COR-L47 (cell line): ENCODE data around the gene HACD4.
"Not testable (repeated sequence)": the region's sequence is repeated elsewhere in the genome, so short reads cannot be mapped to it uniquely, and the experiment has no call there.

Experiments
- DNase-seq: peaks from one replicate; lab custom pipeline; 2025; lab: John Stamatoyannopoulos, UW

HACD4 gene

DNA sequence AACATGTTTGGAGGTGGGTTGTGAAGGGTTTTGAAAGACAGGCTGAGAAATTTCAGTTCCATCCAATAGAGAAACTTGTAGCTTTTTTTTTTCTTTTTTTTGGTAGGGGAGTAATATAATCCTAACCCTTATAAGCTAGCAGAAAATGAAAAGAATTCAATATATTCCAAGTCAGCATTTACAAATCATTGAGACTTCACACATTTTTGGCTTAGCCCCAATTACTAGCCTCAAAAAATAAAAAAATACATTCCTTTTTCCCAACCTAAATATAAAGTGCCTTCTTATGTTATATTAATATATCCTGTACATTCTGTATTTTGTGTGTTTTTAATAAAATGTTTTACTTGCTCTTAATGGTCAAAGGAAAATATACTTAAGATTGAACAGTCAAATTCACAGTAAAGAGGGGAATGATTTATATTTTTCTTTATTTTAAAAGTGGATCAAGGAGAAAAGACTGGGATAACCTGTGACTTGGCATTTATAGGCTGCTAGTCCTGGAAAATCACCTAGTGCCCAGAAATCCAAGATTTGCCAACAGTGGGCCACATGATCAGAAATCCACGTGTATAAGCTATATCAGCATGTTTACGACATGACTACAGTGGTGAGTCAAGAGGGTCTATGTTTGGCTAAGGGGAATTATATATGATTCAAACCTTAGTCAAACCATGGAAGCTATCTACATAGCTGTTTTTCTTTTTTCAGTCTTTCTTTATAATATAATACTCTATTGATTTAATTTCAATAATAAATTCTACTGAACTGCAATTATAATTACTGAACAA is 14.5 kb downstream of the HACD4 start:
- no peak for DNase-seq

DNA sequence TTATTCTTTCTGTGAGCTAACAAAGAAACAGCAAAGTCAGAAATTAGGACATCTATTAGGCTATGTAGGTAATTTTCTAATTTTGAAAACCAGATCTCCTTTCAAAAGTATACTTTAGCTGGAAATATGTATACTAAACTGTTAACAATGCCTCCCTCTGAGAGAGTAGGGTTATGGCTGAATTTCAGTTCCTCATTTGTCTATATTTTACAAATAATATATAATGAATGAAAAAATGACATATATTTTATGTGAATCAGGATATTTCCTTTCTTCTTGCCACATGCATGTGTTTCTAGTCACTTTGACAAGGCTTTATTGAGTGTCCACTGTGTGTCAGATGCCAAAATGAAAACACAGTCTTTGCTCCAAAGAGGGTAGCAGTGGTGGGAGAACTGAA is 15.4 kb downstream of the HACD4 start:
- DNase-seq, result no peak

DNA sequence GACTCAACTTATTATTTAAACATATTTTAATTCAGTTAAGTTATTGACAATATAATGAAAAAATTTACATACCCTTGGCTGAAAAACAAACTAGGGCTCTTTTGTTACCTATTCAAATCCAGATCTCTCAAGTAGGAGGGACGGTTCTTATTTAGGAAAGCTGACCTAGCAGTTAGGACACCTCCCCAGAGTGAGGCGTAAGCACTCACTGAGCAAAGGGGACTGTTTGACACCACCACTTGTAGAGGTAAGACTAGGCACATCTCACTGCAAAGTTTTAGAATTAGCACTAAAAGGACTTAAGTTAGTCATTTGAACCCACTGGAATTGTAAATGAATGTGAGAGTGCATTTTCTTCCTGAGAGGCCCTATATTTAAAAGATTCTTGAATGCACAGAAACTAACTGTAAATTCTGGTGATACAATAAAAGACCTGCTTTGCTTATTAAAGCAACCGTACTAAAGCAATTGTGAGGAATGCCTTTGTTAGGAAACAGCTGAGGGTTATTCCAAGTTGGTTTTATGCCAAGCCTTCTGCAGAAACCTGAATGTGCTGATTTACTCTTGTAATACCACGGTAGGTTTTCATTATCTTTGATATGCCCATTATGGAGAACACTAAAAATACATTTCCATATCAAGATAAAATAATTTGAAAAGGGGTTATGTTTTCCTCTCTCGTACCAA is 16.2 kb downstream of the HACD4 start:
- no peak for DNase-seq

DNA sequence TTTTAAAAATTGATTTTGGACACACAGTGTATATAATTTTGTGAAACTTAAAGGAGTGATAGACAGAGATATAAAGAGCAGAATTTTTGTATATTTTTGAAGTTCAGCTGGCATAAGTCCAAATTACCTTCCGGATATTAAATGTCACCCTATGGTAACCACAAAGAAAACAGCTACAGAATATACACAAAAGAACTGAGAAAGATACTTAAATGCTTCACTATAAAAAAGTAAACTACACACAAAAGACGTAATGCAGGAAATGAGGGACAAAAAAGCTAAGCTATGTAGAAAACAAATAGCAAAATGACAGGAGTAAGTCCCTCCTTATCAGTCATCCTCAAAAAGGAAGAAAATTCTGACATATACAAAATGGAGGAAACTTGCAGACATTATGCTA is 29.4 kb downstream of the HACD4 start:
- no peak for DNase-seq

DNA sequence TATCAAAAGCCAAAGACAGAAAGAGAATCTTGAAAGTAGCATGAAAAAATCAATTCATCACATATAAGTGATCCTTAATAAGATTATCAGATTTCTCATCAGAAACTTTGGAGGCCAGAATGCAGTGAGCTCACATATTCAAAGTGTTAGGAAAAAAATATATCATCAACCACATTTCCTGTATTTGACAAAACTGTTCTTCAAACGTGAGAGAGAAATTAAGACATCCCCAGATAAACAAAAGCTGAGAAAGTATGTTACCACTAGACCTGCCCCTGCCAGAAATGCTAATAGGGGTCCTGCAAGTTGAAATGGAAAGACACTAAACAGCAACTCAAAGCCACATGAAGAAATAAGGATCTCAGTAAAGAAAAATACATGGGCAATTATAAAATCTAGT is 29.9 kb downstream of the HACD4 start:
- DNase-seq, result no peak

DNA sequence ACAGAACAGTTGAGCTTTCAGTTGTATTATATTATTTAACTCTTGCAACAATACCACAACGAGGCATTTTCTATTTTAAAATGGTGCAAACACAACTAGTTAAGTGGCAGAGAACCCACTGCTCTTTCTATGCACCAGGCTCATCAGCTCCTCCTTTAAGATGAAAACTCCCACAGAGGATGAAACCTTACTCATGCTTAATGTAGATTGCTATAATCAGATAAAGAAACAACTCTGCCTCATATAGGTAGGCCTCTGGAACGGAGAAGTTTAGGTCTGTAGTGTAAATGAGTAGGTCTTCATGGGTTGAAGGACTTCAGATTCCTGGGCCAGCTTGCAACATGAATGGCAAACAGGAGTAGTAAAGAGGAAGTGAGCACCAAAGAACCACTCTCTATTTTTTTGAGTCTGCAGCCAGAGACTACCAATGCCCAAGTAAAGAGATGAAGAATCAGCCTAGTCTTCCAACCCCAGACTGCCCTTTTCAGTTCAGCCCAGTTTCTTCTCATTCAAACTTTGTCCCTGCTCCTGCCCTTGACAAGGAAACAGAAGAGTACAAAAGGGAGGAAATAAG is 33.9 kb downstream of the HACD4 start:
- DNase-seq, result no peak

DNA sequence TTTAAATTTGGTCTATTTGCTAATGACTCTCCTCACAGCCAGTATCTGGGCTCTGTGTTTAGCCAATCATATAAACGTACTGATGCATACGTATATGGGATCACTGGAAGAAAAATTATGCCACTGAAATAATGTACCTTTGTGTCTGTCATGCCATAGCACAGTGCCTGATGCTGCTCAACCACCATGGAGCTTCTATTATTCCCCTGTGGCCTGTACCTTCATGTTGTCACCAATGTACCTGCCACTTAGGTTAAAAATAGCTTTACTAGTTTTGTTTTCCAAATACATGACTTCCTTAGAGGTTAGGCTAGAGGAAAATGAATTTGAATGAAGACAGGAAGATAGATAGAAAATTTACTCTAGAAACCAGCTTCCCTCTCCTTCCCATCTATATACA is 34.6 kb downstream of the HACD4 start:
- DNase-seq, result no peak

DNA sequence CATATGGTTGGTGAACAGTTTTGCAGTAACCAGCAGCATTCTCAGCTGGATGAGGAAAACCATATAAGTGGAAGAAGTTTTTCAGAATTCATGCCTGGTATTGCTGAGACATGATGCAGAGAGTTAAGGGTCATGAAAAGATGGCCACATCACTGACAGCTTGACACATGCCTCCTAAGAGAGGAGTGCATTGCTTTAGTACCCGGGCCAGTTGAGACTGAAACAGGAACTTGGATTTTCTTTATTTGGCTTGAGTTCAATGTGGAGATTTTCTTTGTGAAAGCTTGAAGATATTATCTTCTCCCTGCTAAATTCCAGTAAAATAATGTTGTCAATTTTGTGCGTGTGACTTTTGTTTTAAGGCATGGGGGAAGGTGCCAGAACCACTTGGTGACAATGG is 35.8 kb downstream of the HACD4 start:
- DNase-seq, result no peak

DNA sequence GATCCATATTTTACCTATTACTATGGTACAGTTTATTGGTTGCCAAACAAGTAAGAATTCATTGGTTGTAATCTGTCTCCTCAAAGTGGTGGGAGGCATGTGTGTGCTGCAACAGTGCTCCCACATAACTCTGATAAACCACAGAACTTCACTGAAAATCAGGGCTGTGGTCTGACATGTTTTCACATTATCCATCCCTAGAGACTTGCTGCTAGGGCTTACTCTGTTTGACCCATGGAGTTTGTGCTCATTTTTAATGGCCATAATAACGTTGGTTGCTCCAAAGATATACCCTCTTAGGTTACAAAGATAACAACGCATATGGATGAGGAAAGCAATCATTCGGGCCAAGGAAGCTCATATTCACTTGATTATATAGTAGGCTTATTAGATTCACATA is 37.0 kb downstream of the HACD4 start:
- DNase-seq, result no peak

DNA sequence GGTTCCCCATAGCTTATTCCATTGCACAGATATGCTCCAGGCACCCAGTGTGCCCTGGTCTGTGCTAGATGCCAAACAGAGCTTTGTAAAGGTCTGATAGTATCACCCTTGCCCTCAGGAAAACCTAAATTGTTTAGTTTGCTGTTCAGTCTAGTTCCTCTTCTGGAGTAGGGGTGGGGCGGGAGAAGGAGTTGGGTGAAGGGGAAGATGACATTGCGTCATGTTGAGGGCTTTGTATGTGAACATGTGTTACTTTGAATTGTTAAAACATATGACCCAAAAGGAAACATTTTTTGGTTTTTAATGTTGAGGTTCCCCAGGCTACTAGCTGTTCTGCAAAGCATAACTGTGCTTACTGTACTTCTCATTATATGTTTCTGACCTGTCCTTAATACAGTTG is 40.6 kb downstream of the HACD4 start:
- DNase-seq, result no peak

DNA sequence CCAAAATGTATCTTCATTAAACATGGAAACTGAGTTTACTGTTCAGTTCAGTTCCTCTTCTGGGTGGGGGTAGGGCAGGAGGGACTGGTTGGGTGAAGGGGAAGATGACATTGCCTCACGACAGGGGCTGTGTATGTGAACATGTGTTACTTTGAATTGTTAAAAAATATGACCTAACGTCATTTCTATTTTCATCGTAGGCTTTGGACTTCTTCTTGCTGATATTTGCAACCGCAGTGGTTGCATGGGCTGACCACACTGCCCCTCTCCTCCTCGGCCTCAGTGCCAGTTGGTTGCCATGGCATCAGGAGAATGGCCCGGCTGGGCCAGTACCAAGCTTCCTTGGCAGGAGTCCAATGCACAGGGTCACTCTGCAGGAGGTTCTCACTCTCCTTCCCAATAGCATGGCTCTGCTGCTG is 41.5 kb downstream of the HACD4 start:
- peak; percentile 60 for DNase-seq

DNA sequence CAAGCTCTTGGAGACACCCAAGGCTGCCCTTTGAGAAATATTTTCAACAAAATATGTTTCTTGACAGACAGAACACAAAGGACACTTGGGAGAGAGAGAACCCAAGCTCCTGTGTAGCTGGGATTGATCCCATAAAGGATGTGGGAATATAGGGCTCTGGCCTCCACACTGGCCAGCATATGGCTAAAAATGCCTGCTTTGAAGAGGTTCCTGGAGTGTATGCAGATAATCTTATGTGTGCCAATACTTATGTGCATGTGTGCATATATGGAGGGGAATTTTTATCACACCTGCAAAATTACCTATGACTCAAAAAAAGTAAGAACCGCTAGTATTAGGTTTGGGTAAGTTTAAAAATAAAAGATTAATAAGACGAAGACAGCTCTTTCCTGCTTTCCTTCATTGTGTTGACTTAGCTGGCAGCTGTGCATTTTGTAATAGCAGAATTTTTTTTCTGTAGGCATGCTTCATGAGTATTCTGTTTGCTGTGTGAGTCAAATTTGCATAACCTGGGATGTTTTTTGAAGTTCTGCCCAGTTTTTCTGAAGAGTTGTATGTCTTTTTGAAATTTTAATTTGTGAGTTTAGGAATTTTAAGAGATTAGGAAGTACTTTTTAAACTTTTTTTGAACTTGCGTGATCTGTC is 42.6 kb downstream of the HACD4 start:
- DNase-seq, result no peak

DNA sequence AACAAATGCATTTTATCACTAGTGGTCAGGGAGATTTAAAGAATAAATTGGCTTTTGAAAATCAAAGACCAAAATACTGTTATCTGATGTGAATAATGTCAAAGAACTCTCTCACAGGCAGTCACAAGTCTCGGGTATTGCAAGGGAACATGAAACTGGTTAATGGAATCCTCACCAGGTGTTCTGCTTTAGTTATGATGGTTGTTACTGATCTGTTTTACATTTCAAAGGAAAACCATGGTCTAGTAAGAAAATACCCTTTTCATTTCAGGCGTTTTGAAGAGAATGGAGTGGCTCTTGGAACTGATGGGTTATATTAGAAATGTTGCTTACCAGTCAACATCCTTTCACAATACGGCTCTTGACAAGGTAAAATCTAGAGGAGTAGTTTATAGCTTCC is 43.4 kb downstream of the HACD4 start:
- DNase-seq, result no peak

DNA sequence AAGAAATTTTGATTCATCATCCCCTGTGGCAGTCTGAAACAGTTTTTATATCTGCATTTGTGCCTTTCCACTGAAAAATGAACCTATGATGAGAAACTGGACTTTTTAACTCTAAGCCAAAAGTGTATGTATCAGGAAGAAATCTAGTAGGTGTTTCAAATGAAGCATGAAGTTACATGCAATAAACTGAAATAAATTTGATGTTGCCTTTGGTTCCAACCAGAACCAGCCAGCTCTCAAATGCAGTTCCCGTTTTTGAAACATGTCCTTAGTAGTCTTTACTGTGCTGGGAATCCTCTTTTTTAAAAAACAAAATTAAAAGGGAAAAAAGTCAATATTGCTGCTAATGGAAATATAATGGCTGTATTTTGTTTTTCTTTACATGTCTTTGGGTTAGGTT is 43.9 kb downstream of the HACD4 start:
- no peak for DNase-seq

DNA sequence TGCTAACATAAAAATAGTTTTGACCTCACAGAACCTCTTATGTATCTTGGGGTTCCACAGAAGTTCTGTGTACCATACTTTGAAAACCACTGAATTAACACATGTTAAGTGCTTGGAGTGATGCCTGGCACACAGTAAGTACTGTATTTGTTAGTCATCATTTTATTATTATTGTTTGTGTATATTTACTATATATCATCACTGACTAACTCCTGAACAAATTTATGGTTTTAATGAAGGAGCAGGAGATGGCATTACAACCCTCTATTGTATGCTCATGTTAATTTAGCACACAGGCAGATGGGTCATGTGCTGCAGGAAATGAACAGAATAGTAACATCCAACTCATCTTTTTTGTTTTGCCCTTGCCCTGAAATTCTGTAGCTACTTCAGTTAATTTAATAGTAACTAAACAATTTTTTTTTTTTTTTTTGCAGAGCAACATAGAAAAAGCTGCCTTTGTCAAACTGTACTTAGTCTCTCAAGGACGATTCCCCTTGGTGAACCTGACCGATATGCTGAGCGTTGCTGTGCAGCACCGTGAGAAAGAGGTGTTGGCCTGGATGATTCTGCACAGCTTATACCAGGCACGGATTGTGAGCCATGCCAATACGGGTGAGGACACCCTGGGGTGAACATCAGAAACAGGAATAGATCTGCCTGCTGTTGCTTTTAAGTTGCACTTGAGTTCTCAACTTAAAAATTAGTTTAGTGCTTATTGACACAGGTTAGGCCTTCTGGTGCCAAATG is 45.4 kb downstream of the HACD4 start:
- no peak for DNase-seq

DNA sequence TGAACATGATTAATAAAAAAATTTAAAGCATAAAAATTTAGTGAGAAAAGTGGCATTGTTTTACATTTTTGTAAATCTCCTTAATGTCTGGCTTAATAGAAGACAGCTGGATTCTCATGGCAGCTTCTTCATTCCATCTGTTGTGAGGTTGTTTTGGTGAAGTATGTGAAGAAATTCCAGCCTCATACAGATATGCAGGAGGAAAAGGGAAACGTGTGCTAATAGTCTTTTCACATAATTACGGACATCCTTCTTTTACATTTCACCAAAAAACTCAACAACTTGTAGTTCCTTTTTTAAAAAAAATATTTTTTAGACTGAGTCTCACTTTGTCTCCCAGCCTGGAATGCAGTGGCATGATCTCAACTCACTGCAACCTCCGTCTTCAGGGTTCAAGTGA is 46.9 kb downstream of the HACD4 start:
- DNase-seq, result no peak

DNA sequence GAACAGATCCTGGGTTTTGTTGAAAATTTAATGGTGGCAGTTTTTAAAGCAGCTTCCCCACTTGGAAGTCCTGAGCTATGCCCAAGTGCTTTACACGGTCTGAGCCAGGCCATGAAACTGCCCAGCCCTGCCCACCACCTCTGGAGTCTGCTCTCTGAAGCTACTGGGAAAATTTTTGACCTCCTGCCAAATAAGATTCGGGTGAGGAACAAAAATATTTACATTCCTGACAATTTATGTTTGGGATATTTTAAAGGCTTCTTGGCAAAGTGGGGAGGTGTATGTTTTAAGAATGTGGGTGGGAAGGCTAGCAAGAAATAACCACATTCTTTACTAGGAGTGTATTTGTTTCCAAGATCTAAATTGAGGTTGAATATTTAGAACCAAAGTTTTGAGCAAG is 50.0 kb downstream of the HACD4 start:
- no peak for DNase-seq

DNA sequence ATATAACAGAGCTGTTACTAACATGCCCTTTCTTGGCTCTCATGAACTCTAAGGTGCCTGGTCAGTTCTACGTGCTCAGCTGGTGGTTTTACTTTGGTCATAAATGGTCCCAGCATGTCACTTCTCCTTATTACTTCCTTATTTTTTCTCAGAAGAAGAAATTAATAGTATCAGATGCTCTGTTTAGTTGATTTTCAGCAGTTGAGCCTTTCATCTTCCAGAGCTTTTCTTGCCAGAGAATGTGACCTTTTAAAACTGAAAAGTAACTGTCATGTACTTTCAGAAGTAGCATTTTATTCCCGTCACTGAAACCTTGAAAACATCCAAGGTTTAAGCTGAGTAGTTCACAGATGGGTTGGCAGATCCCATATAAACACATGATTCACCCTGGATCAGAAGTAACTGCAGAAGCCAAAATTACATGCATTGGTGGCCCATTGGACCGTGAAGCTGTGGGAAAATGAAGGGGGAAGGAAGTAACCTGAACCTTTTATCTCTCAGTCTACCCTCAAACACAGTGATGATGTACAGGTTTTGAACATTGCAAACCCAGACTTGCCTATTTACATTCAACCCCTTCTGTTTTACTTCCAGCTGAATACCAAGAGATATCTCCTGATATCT is 50.5 kb downstream of the HACD4 start:
- no peak for DNase-seq

DNA sequence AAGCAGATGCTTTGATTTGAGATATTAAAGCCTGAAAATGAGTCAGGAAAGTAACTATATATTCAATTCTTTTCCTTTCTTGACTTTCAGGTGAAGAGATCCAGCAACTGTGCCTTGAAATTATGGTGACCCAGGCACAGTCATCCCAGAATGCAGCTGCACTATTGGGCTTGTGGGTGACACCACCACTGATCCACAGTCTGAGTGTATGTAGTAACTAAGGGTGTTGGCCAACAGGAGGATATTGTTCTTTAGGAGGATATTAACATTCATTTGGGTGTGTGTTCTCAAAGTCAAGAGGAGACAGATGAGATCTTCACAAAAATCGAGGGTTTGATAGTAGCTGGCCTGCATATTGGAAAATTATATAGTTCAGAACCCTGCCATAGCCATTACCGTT is 53.2 kb downstream of the HACD4 start:
- no peak for DNase-seq

DNA sequence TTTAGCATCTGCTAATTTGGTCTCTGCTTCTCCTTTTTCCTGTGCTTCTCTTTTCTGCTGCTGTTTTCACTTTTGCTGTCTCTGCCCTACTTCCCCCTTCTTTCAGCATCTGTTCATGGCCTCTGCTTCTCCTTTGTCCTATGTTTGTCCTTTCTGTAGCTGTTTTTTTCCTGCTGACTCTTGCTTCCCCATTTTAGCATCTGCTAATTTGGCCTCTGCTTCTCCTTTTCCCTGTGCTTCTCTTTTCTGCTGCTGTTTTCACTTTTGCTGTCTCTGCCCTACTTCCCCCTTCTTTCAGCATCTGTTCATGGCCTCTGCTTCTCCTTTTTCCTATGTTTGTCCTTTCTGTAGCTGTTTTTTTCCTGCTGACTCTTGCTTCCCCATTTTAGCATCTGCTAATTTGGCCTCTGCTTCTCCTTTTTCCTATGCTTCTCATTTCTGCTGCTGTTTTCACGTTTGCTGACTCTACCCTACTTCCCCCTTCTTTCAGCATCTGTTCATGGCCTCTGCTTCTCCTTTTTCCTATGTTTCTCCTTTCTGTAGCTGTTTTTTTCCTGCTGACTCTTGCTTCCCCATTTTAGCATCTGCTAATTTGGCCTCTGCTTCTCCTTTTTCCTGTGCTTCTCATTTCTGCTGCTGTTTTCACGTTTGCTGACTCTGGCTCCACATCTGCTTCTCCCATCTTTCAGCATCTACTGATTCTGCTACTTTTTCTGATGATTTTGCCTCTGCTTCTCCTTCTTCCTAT is 57.1 kb downstream of the HACD4 start:
- DNase-seq, result not testable (repeated sequence)
